Midbrain (tissue), 1 donor: ENCODE measurements around the gene ADAMTS5.

Experiments
- DNase-seq: peaks from one replicate; lab custom pipeline; 2025; lab: John Stamatoyannopoulos, UW

ADAMTS5 gene

DNA sequence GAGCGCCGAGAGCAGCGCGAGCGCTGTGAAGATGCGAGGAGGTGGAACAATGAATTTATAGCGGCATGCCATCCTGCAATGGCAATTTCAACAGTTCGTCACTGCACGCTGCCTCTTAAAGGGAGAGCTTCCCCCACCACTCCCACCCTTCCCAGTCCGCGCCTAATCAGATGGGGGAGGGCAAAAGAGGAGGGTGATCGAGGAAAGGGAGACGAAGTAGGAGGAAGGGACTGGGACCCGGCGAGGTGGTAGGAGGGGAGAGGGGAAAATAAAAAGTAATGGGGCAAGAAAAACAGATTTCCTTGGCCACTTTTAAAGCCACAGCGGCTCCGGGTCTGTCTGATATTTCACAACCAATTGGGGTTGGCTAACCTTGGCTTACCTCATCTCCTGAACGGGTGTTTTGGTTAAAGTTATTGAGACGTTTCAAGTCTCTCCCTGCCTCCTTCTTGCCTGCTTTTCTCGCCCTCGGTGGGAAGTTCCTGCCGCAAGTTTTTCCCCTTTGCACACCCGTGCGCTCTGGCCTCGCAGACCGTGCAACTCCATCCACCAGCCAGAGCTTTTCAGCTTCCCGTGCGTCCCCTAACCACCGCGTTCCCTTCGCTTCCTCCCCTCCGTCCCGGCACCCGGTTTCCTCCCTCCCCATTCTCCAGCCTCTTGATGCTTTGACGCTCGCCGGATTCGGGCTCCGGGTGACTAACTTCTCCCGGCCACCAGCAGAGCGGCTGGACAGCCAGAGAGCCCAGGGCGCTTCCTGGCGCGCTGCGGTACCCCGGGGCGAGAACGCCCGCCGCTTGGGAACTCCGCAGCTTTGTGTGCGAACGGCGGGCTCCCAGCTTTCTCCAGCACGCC is at the start of gene ADAMTS5:
TSS of gene ADAMTS5 (minus strand) at position 27 of the 852 bp plus-strand sequence. CDS start 697 bp downstream, outside the sequence.
- DNase-seq = no peak

DNA sequence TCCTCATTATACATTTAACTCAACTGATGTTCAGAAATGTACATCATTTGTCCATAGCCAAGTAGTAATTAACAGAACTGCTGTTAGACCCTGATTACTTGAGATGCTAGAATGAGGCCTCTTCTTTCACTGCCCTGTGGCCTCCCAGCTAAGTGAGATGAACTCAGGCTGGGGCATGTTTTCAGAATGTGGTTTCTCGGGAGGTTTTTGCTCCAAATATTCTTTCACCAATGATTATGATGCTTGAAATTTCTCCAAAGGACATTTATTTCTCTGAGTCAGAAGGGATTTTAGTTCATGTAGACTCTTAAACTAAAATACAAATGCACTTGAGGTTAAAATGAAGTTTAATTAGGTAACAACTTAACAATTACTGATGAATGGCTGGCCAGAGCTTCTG is 34.6 kb upstream of the ADAMTS5 start:
- no peak for DNase-seq

DNA sequence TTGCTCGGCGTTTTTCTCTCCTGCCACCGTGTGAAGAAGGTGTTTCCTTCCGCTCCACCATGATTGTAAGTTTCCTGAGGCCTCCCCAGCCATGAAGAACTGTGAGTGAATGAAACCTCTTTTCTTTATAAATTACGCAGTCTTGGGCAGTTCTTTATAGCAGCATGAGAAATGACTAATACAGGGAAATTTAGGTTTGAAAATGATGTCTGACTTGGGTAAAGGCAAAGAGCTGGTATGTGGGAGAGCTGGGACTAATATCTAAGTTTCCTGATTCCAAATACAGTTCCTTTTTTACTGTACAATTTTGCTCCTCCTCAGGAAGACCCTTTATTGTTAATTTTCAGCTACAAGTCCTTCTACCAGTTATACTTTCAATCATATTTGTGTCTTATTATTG is 16.7 kb upstream of the ADAMTS5 start:
- DNase-seq = no peak

DNA sequence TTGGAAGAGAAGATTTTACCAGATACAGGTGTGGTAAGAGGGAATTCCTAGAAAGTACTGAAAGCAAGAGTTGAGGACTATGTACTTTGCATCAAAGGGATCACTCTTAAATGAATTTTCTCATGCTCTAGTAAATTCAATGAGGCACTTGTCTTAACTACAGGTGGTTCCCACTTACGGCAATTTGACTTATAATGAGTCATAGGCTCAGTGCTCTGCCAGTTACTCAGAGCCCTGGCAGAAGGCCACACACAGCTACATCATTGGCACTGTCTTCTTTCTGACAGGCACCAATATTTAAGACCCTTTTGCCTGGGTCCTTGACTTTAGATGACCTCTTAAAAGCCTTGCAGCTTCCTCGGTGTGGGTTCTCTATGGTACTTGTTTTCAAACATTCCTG is 15.9 kb upstream of the ADAMTS5 start:
- DNase-seq = no peak

DNA sequence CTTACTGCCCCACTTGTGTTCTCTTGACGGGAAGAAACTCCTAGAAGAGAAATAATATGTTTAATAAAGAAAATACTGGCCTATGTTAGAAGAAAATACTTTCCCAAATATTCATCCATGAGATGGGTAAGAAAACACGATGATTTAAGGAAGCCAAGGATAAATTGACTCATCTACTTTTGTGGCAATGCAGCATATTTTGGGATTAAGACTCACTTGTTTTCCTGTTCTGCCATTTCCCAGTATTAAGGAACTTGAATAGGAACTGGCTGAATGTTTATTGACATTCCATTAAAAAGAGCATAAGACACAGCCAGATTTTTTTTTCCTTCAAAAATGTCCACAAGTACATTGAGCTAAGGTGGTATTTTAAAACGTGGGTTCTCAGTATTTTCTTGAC is 10.9 kb upstream of the ADAMTS5 start:
- no peak for DNase-seq

DNA sequence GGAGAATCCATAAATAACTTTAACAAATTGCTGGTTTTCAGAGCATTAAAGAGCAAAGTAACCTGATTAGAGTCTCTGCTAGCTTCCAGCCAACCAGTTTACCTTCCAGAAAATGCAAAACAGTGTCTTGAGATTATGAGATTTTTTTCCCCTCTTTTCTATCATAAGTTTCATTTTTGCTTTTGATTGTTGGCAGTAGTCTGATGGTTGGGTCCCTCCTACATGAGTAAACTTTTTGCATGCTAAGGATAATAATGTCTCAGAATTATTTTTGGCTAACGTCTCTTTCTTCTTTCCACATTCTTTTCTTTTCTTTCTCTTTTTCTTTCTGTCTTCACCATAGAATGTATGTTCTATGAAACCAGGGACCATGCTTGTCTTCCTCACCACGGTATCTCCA is 6.3 kb upstream of the ADAMTS5 start:
- DNase-seq = no peak

DNA sequence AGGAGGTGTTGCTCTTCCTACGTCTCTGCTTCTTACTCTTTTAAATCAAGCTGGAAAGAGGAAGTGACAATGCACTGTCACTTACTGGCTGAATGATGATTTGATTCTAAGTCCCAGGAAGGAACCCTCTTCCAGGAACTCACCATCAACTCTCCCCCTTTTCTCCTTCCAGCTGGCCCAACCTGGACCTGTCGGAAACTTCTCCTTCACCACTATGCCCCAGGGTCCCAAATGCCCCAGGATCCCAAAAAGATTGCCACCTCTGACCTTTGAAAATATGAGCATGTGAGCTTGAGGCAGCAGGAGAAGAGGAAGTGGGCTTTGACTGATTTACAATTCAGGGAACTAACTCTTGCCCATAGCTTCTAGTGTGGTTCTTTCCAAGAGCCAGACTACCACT is 5.3 kb upstream of the ADAMTS5 start:
- DNase-seq = no peak

DNA sequence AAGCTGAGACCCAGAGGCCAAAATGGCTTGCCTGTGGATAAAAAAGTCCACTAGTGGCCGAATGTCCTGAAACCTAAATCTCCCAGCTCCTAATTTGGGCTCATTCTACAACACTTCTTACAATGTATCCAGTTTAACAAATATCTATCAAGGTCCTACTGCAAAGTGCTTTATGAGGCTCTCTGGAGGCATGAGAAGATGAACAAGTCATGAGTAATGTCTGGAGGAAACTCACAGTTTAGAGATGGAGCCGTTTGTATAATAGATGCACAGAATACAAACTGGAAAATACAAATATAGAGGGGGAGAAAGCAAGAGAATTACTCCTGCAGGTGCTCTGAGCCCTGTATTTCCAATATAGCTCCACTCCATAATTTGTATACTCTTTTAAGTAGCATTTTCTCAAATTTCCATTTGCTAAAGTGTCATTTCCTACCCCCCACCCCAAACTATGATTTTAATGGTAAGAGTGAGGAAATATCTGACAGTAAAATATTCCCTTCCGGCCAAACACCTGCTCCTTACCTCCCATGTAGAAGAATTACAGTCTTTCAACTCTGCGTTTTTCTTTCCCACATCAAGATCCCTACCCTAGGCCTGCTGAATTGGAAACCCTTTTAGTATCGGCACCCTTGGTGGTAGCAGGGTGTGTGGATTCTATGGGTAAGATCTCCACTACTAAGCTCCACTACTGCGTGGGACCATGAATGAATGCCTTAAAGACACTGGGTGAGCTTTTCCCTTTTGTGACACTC is 3.3 kb upstream of the ADAMTS5 start:
- DNase-seq = no peak

DNA sequence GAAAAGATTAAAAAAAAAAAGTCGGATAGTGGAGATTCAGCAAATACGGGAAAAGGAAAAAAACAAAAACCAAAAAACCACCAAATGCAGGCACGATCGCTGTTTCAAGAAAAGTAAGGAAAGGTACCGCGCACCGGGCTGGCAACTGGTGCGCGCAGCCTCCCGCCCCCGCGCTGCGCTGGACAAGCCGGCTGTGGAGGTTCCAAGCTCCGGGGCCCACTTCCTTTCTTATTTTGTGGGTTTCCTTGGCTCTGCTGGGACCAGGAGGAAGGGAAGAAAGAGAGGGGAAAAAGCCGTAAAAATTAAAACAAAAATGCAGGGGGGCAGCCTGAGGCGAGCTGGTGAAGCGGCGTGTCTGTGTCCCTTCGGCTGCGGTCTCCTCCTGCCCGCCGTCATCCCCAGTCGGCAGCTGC is 233 bp downstream of the ADAMTS5 start:
- DNase-seq = no peak

DNA sequence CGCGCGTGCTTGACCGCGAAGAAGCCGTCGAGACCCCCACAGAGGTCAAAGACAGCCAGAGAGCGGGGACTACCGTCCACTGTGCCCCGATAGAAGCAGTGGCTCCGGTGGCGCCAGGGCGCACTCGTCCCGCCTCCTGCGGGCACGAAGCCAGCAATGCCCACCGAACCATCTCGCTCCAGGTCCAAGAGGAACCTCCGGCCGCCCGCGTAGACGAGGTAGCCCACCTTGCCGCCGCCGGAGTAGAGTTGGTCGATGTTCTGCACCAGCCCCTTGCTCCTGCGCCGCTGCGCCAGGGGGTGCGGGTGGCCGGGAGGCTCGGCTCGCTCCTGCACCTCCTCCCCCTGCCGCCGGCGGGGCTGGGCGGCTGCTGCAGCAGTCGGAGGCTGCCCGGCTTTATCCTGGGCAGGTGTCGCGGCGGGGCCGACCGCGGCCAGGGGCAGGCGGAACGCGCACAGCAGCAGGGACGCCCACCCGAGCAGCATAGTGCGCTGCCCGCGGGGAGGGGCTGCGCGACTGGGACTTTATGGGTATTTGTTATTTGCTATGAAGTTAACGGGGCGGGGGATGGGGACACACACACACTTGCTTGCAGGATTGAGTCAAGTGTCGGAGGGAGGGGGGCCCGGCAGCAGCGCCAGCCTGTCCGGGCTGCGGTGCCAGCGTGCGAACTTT is 844 bp downstream of the ADAMTS5 start:
- no peak for DNase-seq

DNA sequence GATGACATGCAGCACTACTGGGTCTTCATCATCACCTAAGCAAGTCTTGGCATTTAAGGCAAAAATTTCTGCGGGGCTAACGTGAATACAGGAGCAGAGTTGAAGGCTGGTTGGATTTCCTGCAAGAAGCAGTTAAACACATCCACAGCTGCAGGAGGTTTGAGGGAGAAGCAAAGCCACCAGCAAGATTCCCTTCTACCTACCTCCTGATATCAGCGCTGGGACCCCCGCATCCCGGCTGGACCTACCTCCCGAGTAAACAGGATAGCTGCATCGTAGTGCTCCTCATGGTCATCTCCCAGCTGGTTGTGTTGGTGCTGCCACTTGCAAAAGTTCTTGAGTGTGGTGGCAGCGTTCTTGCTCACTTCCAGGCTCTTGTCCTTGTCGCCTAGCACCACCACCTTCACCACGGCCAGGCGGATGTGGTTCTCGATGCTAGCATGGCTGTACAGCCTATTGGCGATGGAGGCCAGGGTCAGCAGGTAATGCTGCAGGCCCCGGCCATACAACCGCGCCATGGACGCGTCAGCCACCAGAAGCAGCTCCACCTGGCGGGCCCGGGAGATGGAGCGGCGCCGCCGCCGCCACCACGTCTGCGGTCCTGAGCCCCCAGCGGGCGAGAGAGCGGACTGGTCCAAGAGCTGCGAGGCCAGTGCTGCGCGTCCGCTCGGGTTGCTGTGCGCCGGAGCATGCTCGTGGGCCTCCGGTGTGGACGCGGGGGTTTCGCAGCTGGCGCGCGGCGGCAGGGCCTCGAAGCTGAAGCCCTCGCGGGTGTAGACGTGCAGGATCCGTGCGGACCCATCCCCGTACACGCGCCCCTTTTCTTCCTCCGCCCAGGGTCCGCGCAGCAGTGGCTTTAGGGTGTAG is 1.6 kb downstream of the ADAMTS5 start:
- peak; percentile 6 for DNase-seq

DNA sequence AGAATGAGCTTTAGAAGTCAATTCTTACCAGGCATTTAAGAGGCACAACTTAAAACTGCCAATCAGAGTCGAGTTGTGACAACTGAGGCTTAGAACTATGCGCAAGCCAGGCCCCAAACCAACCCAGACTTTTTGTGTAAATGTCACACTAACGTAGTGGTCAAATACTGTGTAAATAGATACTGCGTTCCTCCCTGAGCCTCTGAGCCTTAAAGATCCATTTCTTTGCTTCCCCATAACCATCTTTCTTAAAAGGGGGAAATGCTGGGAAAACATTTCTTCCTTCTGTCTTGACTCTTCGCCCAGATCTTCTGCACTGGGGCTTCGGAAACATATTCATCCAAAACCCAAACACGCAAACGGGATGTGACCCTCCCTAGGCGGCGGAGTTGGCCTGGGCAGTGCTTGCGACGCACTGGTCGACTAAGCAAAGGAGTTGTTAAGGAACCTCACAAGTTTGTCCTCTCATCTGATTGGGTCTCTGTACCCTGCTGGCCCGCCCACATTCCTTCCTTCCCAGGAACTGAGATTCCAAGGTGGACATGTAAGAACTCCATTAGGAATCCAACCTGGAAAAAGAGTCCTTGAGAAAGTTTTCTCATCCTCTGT is 2.6 kb downstream of the ADAMTS5 start:
- no peak for DNase-seq

DNA sequence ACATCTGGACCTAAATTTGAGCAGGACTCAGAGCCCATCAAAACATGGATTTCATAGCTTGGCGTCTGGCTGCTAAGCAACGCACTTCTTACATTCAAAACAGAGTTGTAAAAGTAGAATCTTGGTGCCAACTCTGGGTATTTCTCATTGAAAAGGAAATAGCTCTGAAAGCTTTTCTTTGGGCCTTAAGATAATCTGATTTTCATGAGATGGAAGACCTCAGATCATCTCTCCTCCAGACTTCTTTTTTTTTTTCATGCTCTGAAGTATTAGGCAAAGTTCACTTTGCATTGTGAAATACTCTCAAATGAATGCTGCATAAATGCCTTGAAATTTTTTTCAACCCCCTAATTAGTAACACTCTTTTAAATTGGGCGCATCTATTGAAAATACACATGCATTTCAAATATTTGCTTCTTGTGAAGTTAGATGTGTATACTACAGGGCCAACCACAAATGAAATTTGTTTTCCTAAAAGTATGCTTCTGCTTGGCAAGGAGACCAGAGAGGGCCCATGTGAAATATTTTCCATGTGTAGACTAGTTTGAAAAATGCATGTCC is 4.2 kb downstream of the ADAMTS5 start:
- DNase-seq = no peak

DNA sequence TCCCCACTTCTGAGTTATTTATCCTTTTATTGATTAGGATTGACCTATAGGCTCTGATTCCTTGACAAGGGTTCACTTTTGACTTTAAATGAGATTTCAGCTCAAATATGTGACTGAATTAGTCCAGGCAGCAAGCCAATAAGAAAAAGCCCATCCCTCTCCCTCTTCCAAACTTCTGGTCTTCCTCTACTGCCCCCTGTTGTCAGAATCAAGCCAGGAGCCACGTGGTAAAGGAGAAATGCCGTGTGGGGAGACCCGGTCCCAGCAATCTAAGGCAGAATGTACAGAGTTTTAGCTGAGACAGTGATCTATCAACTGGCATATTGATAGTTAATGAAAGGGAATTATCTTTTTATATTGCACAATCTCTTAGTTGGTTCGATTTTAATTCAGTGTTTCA is 5.2 kb downstream of the ADAMTS5 start:
- no peak for DNase-seq

DNA sequence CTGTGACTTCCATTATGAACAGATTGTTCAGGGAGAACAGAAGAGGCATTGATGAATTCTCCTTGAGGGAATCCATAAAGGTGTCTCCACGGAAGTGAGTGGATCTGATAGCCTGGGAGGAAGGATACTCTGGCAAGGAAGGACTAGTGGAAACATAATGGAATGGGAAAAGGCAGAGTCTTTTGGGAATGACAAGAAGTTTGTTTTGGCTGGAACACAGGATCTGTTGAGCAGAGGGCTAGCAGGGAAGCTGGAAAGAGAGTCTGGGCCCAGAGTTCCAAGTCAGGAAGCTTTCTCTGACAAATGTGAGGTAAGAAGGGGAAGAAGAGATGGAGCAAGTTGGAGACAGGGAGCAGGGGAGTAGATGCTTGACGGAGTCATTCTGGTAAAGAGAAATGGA is 8.1 kb downstream of the ADAMTS5 start:
- no peak for DNase-seq

DNA sequence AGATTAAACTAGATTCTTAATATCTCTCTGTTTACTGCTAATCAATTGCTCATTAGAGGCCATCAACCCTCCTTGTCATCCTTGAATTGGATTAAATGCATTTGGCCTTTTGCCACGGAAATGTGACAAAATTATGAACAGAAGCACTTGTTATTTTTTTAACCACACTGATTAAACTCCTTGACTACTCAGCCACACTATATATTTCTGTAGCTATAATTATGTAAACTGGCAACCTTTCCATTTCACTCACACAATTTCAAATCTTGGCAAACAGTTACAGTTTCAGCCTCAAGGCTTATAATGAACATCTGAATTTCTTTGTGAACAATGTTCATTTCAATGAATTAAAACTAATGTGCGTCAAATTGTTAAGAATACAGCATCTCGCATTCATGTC is 10.1 kb downstream of the ADAMTS5 start:
- DNase-seq = no peak

DNA sequence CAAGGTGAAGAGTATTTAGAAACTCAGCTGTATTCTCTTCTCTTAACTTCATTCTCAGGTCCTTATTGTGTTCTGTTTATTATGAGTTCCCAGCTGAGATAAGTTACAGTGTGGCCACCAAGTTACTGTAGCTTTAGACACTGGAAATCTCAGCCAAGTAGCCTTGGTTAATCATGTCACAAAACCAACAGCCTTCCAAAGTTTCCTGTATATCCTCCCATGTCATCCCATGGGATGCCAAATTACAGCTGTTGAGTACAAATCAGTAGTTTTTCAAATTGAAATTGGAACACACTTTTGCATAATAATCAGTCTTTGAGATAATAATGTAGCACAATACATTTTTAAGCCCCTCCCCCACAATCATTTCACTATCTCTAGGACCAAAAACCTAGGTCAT is 10.7 kb downstream of the ADAMTS5 start:
- no peak for DNase-seq

DNA sequence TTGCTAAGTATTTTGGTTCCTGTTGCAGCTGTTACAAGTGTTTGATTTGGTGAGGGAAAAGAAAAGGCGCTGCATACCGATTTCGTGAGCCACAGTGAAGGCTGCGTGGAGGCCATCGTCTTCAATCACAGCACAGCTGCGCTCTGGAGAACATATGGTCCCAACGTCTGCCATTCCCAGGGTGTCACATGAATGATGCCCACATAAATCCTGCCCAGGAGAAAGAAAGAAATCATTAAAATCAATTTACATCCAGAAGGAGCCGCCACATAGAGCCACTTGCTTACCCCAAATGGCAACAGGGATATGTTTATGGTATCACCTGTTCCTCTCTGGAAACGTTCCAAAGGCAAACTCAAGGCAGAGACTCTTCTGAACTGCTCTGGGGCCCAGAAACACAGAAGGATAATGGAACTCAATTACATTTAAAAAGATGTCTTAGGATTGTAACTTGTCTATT is 12.2 kb downstream of the ADAMTS5 start:
- no peak for DNase-seq

DNA sequence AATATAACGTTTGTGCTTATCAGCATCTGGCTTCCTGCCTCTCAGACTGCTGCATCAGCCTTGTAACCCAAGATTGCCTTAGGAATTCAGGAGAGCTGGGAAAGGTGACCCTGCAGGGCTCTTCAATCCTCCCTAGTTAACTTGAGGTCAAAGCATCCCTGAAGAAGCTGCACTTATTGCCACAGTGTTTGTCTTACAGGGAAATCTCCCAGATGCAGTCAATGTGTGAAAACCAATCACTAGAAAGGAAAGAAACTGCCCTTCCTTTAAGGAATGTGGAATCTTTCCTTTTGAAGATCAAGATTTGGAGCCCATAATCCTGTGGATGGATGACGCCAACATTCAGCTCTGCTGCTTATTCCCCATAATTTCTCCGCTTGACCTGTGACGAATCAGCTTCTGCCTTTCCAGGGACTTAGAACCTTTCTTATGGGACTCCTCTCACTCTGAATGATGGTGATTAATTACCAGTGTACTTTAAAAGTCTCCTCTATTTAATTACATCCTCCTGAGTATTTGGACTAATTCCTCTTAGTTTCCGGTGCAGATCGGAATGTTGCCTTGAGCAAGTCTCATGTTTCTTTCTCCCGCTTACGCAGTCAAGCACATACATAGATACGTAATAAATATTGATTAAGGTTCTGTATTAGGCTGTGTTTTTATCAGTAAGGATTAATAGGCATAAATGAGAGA is 14.4 kb downstream of the ADAMTS5 start:
- DNase-seq = no peak

DNA sequence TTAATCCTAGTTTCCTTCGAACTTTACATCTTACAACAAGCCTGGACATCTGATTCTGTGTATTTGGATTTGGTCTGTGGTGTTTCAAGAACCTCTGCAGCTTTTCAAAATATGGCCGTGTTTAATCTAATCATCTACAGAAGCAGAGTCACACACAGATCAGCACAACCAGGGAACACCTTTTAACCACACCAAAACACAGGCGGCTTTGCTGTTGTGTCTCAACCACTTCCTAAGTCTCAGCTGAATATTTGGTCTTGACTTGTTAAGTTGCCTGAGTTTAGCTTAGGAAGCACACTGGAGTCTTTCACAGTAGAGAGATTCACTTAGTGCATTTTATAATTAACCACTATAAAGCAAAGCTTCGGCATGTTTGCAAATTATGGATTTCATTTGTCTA is 17.1 kb downstream of the ADAMTS5 start:
- no peak for DNase-seq
